ENCODE measurements around the gene KRTAP5-10.
"Not testable (repeated sequence)": the region's sequence is repeated elsewhere in the genome, so short reads cannot be mapped to it uniquely, and the experiment has no call there.

KRTAP5-10 gene

DNA sequence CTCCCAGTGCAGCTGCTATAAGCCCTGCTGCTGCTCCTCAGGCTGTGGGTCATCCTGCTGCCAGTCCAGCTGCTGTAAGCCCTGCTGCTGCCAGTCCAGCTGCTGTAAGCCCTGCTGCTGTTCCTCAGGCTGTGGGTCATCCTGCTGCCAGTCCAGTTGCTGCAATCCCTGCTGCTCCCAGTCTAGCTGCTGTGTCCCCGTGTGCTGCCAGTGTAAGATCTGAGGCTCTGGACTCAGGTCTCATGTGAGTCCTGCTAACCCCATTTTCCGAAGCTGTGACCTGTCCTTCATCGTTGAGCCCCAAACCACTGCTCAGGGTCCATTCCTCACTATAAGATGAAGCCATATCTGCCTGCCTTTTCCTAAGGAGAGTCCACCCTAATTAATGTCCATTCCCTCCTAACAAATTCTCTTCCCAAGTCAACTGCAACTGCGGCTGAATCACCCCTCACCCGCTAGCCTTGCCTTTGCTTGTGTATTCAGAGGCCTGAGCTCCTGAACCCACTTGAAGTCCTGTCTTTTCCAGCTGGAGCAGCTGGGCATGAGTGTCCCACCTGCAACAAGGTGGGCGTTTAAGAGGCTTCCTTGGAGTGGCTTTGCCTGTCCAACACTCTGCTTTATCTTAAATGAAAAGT, 37.7 kb upstream of the KRTAP5-10 start:
- POLR2A ChIA-PET: no interaction called here
- WGBS (ENCODE audit: insufficient coverage): 98% methylated on average over 6 of the region's 6 CpGs
- CTCF ChIA-PET: interaction anchor here (1.6 kb wide), 1 partner anchor 22 kb away, joined by 3 read pairs; no protein-coding TSS in a partner anchor

DNA sequence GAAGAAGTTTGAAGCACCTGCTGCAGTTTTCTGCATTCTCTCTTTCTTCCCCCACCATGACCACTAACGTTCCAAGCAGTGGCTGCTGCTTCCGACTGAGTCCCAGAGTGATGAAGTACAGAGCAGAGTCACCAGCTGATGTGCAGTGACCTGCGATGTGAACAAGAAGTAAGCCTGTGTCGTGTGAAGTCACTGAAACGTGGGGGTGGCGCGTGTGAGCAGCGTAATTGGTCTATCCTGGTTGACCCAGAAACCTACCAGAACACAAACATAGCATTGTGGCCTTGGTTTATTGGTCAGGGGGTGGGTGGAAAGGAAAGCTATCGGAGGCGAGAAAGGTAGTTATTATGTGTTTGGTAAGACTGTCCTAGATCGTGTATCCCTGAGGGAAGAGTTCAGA, 34.8 kb upstream of the KRTAP5-10 start:
- ChIA-PET CTCF (no interaction called here), POLR2A (no interaction called here)
- 93% methylated on average over 4 of the region's 11 CpGs for WGBS (ENCODE audit: insufficient coverage)
- H3K4me3 ChIP-seq (ENCODE audit: control insufficient read depth in 1 of 7, extremely low read depth in 1 of 7, insufficient read depth in 4 of 7, low read depth in 2 of 7, low read length in 6 of 7): no peak overlapping the region
- DNase-seq: peak in 1 of 3 donors; percentile 47
- H3K27ac ChIP-seq (ENCODE audit: insufficient read depth in 1 of 2, low read depth in 1 of 2, low read length in 2 of 2, poor library complexity in 1 of 2, severe bottlenecking in 2 of 2): no peak overlapping the region
- H3K27me3 ChIP-seq (replicated peaks in 2 of 5; ENCODE audit: control insufficient read depth in 4 of 5, insufficient read depth in 5 of 5, low read length in 4 of 5): peaks cover 0 to 1% (median 0%) of the 10 kb centered on the region in 5 experiments
- peaks cover 0 to 7% (median 2%) of the 10 kb centered on the region in 4 experiments for H3K4me1 ChIP-seq (ENCODE audit: control extremely low read depth in 1 of 4, control insufficient read depth in 4 of 4, insufficient read depth in 4 of 4, low read length in 3 of 4)
- no peaks in the 10 kb centered on the region for H3K9me3 ChIP-seq (ENCODE audit: control extremely low read depth in 1 of 5, control insufficient read depth in 4 of 5, insufficient read depth in 2 of 5, low read depth in 1 of 5, low read length in 4 of 5)
- H3K36me3 ChIP-seq (ENCODE audit: control insufficient read depth in 4 of 4, insufficient read depth in 4 of 4, low read length in 3 of 4): no peaks in the 10 kb centered on the region

More for the DNA sequence above, 37.7 kb upstream of the KRTAP5-10 start:
- no peak overlapping the region for H3K27ac ChIP-seq (ENCODE audit: insufficient read depth in 1 of 2, low read depth in 1 of 2, low read length in 2 of 2, poor library complexity in 1 of 2, severe bottlenecking in 2 of 2)
- no peak for DNase-seq
- H3K4me1 ChIP-seq (ENCODE audit: control extremely low read depth in 1 of 4, control insufficient read depth in 4 of 4, insufficient read depth in 4 of 4, low read length in 3 of 4): peaks cover 0 to 3% (median under 1%) of the 10 kb centered on the region in 4 experiments
- no peaks in the 10 kb centered on the region for H3K9me3 ChIP-seq (ENCODE audit: control extremely low read depth in 1 of 5, control insufficient read depth in 4 of 5, insufficient read depth in 2 of 5, low read depth in 1 of 5, low read length in 4 of 5)
- no peak overlapping the region for H3K4me3 ChIP-seq (ENCODE audit: control insufficient read depth in 1 of 7, extremely low read depth in 1 of 7, insufficient read depth in 4 of 7, low read depth in 2 of 7, low read length in 6 of 7)
- no peaks in the 10 kb centered on the region for H3K36me3 ChIP-seq (ENCODE audit: control insufficient read depth in 4 of 4, insufficient read depth in 4 of 4, low read length in 3 of 4)
- peaks cover 0 to 1% (median 0%) of the 10 kb centered on the region in 5 experiments for H3K27me3 ChIP-seq (replicated peaks in 2 of 5; ENCODE audit: control insufficient read depth in 4 of 5, insufficient read depth in 5 of 5, low read length in 4 of 5)

DNA sequence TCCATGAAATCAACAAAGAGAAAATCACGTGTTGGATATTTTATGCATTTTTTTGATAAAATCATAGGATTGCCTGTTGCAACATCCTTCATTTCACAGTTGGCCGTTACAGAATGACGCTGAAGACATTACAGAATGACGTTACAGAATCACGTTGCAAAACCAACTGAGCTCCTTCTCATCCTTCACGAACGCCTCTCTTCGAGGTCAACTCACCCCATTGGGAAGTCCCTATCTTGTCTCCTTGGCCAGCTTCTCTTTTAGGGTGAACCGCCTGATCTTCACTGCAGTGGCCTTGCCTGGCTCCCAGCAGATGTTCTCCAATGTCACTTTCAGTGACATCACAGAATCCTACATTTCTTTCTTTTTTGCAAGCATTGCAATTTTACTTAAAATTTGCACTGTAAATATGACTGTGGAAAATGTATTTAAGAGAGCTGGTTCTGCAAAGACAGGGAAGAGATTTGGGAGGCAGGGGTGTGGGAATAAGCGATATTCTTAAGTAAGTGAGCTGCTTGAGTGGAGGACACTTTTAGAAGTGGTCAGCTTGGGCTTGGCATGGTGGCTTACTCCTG, 33.2 kb upstream of the KRTAP5-10 start:
- DNase-seq: no peak
- 84% methylated on average over 10 of the region's 10 CpGs for WGBS (ENCODE audit: insufficient coverage)
- H3K27me3 ChIP-seq (replicated peaks in 2 of 5; ENCODE audit: control insufficient read depth in 4 of 5, insufficient read depth in 5 of 5, low read length in 4 of 5): peaks cover 0 to 1% (median 0%) of the 10 kb centered on the region in 5 experiments
- CTCF ChIA-PET: interaction anchor here (0.8 kb wide), 1 partner anchor 31 kb away, joined by 3 read pairs; no protein-coding TSS in a partner anchor
- no peak overlapping the region for H3K27ac ChIP-seq (ENCODE audit: insufficient read depth in 1 of 2, low read depth in 1 of 2, low read length in 2 of 2, poor library complexity in 1 of 2, severe bottlenecking in 2 of 2)
- H3K4me3 ChIP-seq (ENCODE audit: control insufficient read depth in 1 of 7, extremely low read depth in 1 of 7, insufficient read depth in 4 of 7, low read depth in 2 of 7, low read length in 6 of 7): no peak overlapping the region
- H3K4me1 ChIP-seq (ENCODE audit: control extremely low read depth in 1 of 4, control insufficient read depth in 4 of 4, insufficient read depth in 4 of 4, low read length in 3 of 4): peaks cover 0 to 7% (median 2%) of the 10 kb centered on the region in 4 experiments
- no peaks in the 10 kb centered on the region for H3K36me3 ChIP-seq (ENCODE audit: control insufficient read depth in 4 of 4, insufficient read depth in 4 of 4, low read length in 3 of 4)
- no peaks in the 10 kb centered on the region for H3K9me3 ChIP-seq (ENCODE audit: control extremely low read depth in 1 of 5, control insufficient read depth in 4 of 5, insufficient read depth in 2 of 5, low read depth in 1 of 5, low read length in 4 of 5)
- POLR2A ChIA-PET: no interaction called here

DNA sequence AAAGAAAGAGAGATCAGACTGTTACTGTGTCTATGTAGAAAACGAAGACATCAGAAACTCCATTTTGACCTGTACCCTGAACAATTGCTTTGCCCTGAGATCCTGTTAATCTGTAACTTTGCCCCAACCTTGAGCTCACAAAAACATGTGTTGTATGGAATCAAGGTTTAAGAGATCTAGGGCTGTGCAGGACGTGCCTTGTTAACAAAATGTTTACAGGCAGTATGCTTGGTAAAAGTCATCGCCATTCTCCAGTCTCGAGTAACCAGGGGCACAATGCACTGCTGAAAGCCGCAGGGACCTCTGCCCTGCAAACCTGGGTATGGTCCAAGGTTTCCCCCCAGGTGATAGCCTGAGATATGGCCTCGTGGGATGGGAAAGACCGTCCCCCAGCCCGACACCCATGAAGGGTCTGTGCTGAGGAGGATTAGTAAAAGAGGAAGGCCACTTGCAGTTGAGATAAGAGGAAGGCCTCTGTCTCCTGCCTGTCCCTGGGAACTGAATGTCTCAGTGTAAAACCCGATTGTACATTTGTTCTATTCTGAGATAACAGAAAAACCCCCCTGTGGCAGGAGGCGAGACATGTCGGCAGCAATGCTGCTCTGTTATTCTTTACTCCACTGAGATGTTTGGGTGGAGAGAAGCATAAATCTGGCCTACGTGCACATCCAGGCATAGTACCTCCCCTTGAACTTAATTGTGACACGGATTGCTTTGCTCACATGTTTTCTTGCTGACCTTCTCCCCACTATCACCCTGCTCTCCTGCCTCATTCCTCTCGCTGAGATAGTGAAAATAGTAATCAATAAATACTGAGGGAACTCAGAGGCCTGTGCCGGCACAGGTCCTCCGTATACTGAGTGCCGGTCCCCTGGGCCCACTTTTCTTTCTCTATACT, 30.4 kb upstream of the KRTAP5-10 start:
- H3K27me3 ChIP-seq (replicated peaks in 2 of 5; ENCODE audit: control insufficient read depth in 4 of 5, insufficient read depth in 5 of 5, low read length in 4 of 5); CTCF ChIA-PET; H3K4me3 ChIP-seq (ENCODE audit: control insufficient read depth in 1 of 7, extremely low read depth in 1 of 7, insufficient read depth in 4 of 7, low read depth in 2 of 7, low read length in 6 of 7); H3K4me1 ChIP-seq (ENCODE audit: control extremely low read depth in 1 of 4, control insufficient read depth in 4 of 4, insufficient read depth in 4 of 4, low read length in 3 of 4); POLR2A ChIA-PET; H3K9me3 ChIP-seq (ENCODE audit: control extremely low read depth in 1 of 5, control insufficient read depth in 4 of 5, insufficient read depth in 2 of 5, low read depth in 1 of 5, low read length in 4 of 5); H3K27ac ChIP-seq (ENCODE audit: insufficient read depth in 1 of 2, low read depth in 1 of 2, low read length in 2 of 2, poor library complexity in 1 of 2, severe bottlenecking in 2 of 2); H3K36me3 ChIP-seq (ENCODE audit: control insufficient read depth in 4 of 4, insufficient read depth in 4 of 4, low read length in 3 of 4): not testable (repeated sequence)
- peak; percentile 41 to 78 (median 43) for DNase-seq
- 54% methylated on average over 13 of the region's 17 CpGs for WGBS (ENCODE audit: insufficient coverage)

DNA sequence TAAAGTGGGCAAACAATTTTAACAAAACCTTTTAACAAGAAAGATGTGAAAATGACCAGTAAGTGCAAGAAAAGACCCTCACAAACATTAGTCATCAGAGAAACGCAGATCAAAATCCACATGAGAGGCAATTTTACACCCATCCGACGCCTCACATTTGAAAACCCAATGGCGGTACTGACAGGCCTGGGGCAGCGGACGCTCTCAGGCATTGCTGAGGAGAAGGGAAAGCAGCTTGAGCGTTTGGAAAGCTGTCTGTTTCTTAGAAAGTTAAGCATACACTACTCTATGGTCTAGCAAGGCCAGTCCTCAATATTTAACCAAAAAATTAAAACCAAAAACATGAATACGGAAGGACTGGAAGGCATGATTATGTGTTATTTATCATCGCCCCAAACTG, 29.5 kb upstream of the KRTAP5-10 start:
- H3K9me3 ChIP-seq (ENCODE audit: control extremely low read depth in 1 of 5, control insufficient read depth in 4 of 5, insufficient read depth in 2 of 5, low read depth in 1 of 5, low read length in 4 of 5): peaks cover 0 to 5% (median 0%) of the 10 kb centered on the region in 5 experiments
- no peak overlapping the region for H3K4me3 ChIP-seq (ENCODE audit: control insufficient read depth in 1 of 7, extremely low read depth in 1 of 7, insufficient read depth in 4 of 7, low read depth in 2 of 7, low read length in 6 of 7)
- H3K27me3 ChIP-seq (replicated peaks in 2 of 5; ENCODE audit: control insufficient read depth in 4 of 5, insufficient read depth in 5 of 5, low read length in 4 of 5): no peaks in the 10 kb centered on the region
- H3K27ac ChIP-seq (ENCODE audit: insufficient read depth in 1 of 2, low read depth in 1 of 2, low read length in 2 of 2, poor library complexity in 1 of 2, severe bottlenecking in 2 of 2): no peak overlapping the region
- WGBS (ENCODE audit: insufficient coverage): 83% methylated on average over 4 of the region's 9 CpGs
- POLR2A ChIA-PET: no interaction called here
- H3K36me3 ChIP-seq (ENCODE audit: control insufficient read depth in 4 of 4, insufficient read depth in 4 of 4, low read length in 3 of 4): no peaks in the 10 kb centered on the region
- DNase-seq: no peak
- CTCF ChIA-PET: no interaction called here
- peaks cover 0 to 7% (median 2%) of the 10 kb centered on the region in 4 experiments for H3K4me1 ChIP-seq (ENCODE audit: control extremely low read depth in 1 of 4, control insufficient read depth in 4 of 4, insufficient read depth in 4 of 4, low read length in 3 of 4)

DNA sequence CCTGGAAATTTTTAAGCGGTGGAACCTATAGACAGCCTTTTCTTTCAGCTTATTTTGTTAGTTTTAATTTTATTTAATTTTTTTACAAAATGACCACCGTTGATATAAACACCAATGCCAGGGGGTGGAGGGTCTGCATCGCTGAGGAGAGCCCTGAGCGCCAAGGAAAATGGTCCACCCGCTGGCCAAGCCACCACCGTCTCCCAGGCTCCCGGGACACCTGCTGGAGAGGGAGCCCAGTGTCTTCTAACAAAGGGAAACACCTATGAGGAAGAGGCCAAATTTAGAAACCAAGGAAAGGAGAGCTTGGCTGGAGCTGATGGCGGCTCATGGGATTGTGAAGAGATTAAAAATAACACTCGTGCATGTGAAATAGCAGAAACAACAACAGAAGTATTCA, 27.8 kb upstream of the KRTAP5-10 start:
- Histone ChIP-seq H3K4me3 (ENCODE audit: control insufficient read depth in 1 of 7, extremely low read depth in 1 of 7, insufficient read depth in 4 of 7, low read depth in 2 of 7, low read length in 6 of 7) (no peak overlapping the region), H3K9me3 (ENCODE audit: control extremely low read depth in 1 of 5, control insufficient read depth in 4 of 5, insufficient read depth in 2 of 5, low read depth in 1 of 5, low read length in 4 of 5) (peaks cover 0 to 7% (median 0%) of the 10 kb centered on the region in 5 experiments), H3K4me1 (ENCODE audit: control extremely low read depth in 1 of 4, control insufficient read depth in 4 of 4, insufficient read depth in 4 of 4, low read length in 3 of 4) (peaks cover 0 to 11% (median 5%) of the 10 kb centered on the region in 4 experiments), H3K27me3 (replicated peaks in 2 of 5; ENCODE audit: control insufficient read depth in 4 of 5, insufficient read depth in 5 of 5, low read length in 4 of 5) (no peaks in the 10 kb centered on the region), H3K36me3 (ENCODE audit: control insufficient read depth in 4 of 4, insufficient read depth in 4 of 4, low read length in 3 of 4) (no peaks in the 10 kb centered on the region), H3K27ac (ENCODE audit: insufficient read depth in 1 of 2, low read depth in 1 of 2, low read length in 2 of 2, poor library complexity in 1 of 2, severe bottlenecking in 2 of 2) (no peak overlapping the region)
- CTCF ChIA-PET: no interaction called here
- WGBS (ENCODE audit: insufficient coverage): 100% methylated on average over 4 of the region's 9 CpGs
- DNase-seq: no peak
- POLR2A ChIA-PET: no interaction called here
